Bronchial epithelial cell (primary cell): Measurements from ENCODE around the gene MPND. TPM values are rescaled to one million over a fixed set of nuclear protein-coding genes. Genes with fewer than 3 reads are reported as not detected.

Experiments used
- DNase-seq: peaks from one replicate; pipeline ENCODE4 v3.0.0-alpha.2; 2010; ENCODE audit warnings: low read depth
- FAIRE-seq: peaks from 2 replicates; lab custom pipeline; 2011; peaks lifted over from hg19 to GRCh38; lab: Jason Lieb, UNC
- H3K27me3 ChIP-seq: 2 replicates; pipeline ENCODE4 v1.5.1; 2011; ENCODE audit warnings: low read length; ENCODE audit not compliant: control insufficient read depth, insufficient read depth
- H3K36me3 ChIP-seq: 2 replicates; pipeline ENCODE4 v1.5.1; 2011; ENCODE audit warnings: low read length; ENCODE audit not compliant: control insufficient read depth, insufficient read depth
- H3K4me3 ChIP-seq: 2 replicates; pipeline ENCODE4 v1.5.1; 2011; ENCODE audit warnings: mild to moderate bottlenecking, low read depth, low read length, control low read depth
- total RNA-seq: library from RNA; depleted of rRNA; stranded (reverse); fragments of >200 nt; gene quantifications from 2 replicates; pipeline ENCODE4 v1.2.1, GENCODE V29; 2014
- TF ChIP-seq, protein P1 (sequence below): IDR thresholded peaks from 2 replicates; pipeline ENCODE4 v1.5.1; 2011; ENCODE audit warnings: mild to moderate bottlenecking, moderate library complexity, low read length, control low read depth, inconsistent platforms; ENCODE audit not compliant: insufficient read depth, severe bottlenecking

The MPND gene
- total RNA-seq, 1 donor from 2014 or later = 3.7 TPM

GRCh38 chr19:4363571-4364304, 20.4 kb downstream of the MPND start:
- no peaks in the 10 kb centered on the region for H3K27me3 ChIP-seq
- no peak overlapping the region for H3K4me3 ChIP-seq
- FAIRE-seq (no peak), DNase-seq (no peak)
- peaks cover 58% of the 10 kb centered on the region for H3K36me3 ChIP-seq
- TF ChIP-seq, protein P1, sequence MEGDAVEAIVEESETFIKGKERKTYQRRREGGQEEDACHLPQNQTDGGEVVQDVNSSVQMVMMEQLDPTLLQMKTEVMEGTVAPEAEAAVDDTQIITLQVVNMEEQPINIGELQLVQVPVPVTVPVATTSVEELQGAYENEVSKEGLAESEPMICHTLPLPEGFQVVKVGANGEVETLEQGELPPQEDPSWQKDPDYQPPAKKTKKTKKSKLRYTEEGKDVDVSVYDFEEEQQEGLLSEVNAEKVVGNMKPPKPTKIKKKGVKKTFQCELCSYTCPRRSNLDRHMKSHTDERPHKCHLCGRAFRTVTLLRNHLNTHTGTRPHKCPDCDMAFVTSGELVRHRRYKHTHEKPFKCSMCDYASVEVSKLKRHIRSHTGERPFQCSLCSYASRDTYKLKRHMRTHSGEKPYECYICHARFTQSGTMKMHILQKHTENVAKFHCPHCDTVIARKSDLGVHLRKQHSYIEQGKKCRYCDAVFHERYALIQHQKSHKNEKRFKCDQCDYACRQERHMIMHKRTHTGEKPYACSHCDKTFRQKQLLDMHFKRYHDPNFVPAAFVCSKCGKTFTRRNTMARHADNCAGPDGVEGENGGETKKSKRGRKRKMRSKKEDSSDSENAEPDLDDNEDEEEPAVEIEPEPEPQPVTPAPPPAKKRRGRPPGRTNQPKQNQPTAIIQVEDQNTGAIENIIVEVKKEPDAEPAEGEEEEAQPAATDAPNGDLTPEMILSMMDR = no peak

DNA sequence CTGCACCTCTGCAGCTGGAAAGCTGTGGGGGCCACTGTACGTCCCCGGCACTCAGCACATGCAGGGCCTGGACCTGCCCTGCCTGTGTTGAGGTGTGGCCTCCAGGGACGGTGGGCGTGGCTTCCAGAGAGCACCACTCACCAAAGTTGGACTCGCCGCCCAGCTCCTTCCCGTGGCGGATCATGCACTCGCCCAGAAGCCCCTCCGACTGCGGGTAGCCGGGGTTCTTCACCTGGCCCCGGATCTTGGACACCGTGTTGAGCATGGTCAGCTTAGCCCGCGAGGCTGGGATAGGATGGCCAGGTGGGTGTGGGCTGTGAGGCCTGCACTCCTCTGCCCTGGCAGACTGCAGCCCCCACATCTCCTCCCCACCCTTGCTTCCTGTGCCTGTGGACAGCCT, 22.0 kb downstream of the MPND start:
- peaks cover 53% of the 10 kb centered on the region for H3K36me3 ChIP-seq
- TF ChIP-seq, protein P1 = no peak
- DNase-seq (no peak), FAIRE-seq (no peak)
- no peaks in the 10 kb centered on the region for H3K27me3 ChIP-seq
- H3K4me3 ChIP-seq = no peak overlapping the region

DNA sequence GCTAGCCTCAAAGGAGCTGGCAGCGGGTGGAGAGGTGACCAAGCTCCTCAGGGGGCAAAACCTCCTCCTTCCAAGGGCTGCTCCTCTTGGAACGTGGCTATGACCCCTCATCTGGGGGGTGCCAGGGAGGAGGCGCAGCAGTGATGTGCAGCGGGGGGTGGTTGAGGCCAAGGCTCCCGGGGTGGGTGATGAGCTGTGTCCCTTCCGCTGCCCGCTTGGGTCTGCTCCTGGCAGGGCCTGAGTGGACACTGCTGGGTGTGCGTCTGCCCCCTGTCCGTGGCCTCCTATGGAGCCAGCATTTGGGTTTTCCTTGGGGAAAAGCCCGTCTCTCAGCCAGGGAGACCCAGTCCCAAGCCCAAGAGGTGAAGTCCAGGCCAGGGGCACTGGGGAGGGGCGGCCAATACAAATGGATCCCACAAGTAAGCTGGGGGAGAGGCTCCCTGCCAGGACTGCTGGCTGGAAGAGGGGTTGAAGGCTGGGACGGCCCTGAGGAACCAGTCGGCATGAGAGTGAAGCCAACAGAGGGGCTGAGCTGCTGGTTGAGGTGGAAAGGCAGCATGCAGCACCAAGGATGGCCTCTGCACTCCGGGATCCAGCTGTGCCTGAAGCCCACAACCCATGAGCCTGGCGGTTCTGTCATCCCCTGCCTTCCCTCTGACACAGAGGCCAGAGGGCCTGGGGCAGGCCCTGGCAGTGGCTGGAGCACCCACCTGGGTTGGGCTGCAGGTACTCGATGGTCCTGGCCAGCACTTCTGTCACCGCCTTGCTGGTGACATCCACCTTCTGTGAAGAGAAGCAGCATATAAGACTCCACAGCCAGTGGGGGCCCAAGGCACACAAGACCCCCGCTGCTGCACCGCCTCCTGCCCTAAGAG, 22.7 kb downstream of the MPND start:
- FAIRE-seq (no peak), DNase-seq (no peak)
- TF ChIP-seq, protein P1 = no peak
- no peak overlapping the region for H3K4me3 ChIP-seq
- no peaks in the 10 kb centered on the region for H3K27me3 ChIP-seq
- H3K36me3 ChIP-seq = peaks cover 52% of the 10 kb centered on the region

DNA sequence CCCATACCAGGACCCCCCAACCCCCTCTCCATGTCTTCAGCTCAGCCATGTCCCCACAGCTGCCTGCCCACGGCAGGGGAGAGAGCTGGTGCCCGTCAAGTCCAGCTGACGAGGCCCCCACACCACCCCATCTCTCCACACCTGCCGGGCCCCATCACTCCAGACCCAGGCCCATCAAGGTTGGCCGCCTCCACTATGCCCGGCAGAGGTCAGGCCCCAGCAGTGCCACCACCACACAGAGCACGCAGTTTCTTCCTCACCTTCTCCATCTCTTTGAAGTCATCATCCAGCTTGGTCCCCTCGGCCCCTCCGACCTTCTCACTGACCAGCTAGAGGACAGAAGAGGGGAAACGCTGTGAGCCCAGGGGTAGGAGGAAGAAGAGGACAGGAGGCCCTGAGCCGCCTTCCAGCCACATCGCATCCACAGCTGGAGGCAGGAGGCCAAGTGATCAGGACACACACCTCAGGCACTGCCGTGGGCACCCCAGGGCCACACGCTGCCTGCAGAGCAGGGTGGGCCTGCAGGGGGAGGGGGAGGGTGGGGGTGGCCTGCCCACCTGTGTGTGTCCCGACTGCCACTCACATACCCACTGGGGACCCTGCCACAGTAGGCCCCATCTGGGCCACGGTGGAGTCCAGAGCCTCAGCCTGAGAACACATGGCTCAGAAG, 23.4 kb downstream of the MPND start:
- DNase-seq (no peak), FAIRE-seq (no peak)
- Histone ChIP-seq H3K36me3 (peaks cover 50% of the 10 kb centered on the region), H3K4me3 (no peak overlapping the region), H3K27me3 (no peaks in the 10 kb centered on the region)
- TF ChIP-seq, protein P1 = no peak

DNA sequence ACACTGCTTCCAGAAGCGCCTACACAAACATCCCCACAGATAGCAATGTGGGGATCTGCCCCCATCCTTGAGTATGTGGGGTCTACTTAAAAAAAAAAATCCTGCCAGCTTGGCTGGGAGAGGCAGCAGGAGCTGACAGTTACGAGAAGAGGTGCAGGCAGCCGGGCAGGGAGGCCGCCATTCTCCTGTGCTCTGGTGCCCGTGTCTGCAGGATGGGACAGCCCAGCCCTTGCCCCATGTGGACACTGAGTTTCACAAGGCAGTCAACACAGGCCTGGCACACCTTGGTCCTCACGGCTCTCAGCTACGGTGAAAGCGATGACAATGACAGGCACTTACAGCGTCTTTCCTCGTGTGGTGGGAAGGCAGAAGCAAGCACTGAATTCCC, 24.0 kb downstream of the MPND start:
- H3K36me3 ChIP-seq = peaks cover 45% of the 10 kb centered on the region

More for the DNA sequence above, 24.0 kb downstream of the MPND start:
- H3K27me3 ChIP-seq = no peaks in the 10 kb centered on the region
- no peak overlapping the region for H3K4me3 ChIP-seq
- TF ChIP-seq, protein P1 = no peak
- no peak for DNase-seq
- no peak for FAIRE-seq
